OCI-LY7 (cell line): ENCODE data around the gene INPP5A. TPM values are rescaled to one million over a fixed set of nuclear protein-coding genes. Genes with fewer than 3 reads are reported as not detected.

Experiments used
- BruUV-seq: library from RNA; stranded (reverse); fragments of 400-500 nt; replicated peaks from 2 replicates; lab custom pipeline; 2021; lab: Mats Ljungman, UMichigan
- CTCF ChIA-PET: fragments of 300-600 bp; sonication (Branson Sonifier 250); formaldehyde crosslinking; loops from one replicate; lab custom pipeline; 2022; ENCODE audit warnings: antibody characterized with exemption; ENCODE audit not compliant: unreplicated experiment; lab: Charles Lee
- POLR2A ChIA-PET: fragments of 300-600 bp; sonication (Branson Sonifier 250); formaldehyde crosslinking; loops from one replicate; lab custom pipeline; 2022; ENCODE audit warnings: antibody characterized with exemption; lab: Charles Lee
- DNase-seq: peaks from one replicate; pipeline ENCODE4 v3.0.0-alpha.2; 2015; ENCODE audit warnings: low spot score
- H2AFZ ChIP-seq: fragments of 200-600 bp; sonication (generic), shearing (Covaris generic); 2 replicates; pipeline ENCODE4 v1.6.1; 2014; ENCODE audit warnings: mild to moderate bottlenecking, antibody characterized with exemption, low read length, moderate library complexity
- H3K27ac ChIP-seq: fragments of 200-600 bp; sonication (generic); 2 replicates; pipeline ENCODE4 v1.5.1; 2014; ENCODE audit warnings: mixed run types, low read depth, mild to moderate bottlenecking, moderate library complexity, low read length, inconsistent platforms; ENCODE audit not compliant: poor library complexity, severe bottlenecking
- H3K36me3 ChIP-seq: fragments of 200-600 bp; sonication (generic); 2 replicates; pipeline ENCODE4 v1.6.1; 2014; ENCODE audit warnings: mild to moderate bottlenecking, antibody characterized with exemption, low read length, moderate library complexity, mixed read lengths; ENCODE audit not compliant: insufficient read depth
- H3K4me1 ChIP-seq: fragments of 200-600 bp; sonication (generic); 2 replicates; pipeline ENCODE4 v1.5.1; 2014; ENCODE audit warnings: mild to moderate bottlenecking, low read length; ENCODE audit not compliant: insufficient read depth, poor library complexity, severe bottlenecking
- H3K4me2 ChIP-seq: fragments of 200-600 bp; sonication (generic); 2 replicates; pipeline ENCODE4 v1.6.1; 2014; ENCODE audit warnings: mild to moderate bottlenecking, low read length
- H3K4me3 ChIP-seq: fragments of 200-600 bp; sonication (generic); 2 replicates; pipeline ENCODE4 v1.5.1; 2014; ENCODE audit warnings: mild to moderate bottlenecking, low read depth, low read length; ENCODE audit not compliant: poor library complexity, severe bottlenecking
- H3K79me2 ChIP-seq: fragments of 200-600 bp; sonication (generic); 2 replicates; pipeline ENCODE4 v1.6.1; 2016; ENCODE audit warnings: low read depth, mild to moderate bottlenecking, low read length, moderate library complexity, mixed read lengths; ENCODE audit not compliant: insufficient read depth
- H3K9me2 ChIP-seq: fragments of 200-600 bp; sonication (generic); 2 replicates; pipeline ENCODE4 v1.6.1; 2016; ENCODE audit warnings: mild to moderate bottlenecking, low read length, mixed read lengths; ENCODE audit not compliant: insufficient read depth
- H3K9me3 ChIP-seq: fragments of 200-600 bp; sonication (generic); 2 replicates; pipeline ENCODE4 v1.6.1; 2014; ENCODE audit warnings: mild to moderate bottlenecking, mixed run types, low read length, mixed read lengths
- H4K20me1 ChIP-seq: fragments of 200-600 bp; sonication (generic); 2 replicates; pipeline ENCODE4 v1.6.1; 2014; ENCODE audit warnings: mild to moderate bottlenecking, antibody characterized with exemption, low read length, moderate library complexity, mixed read lengths; ENCODE audit not compliant: insufficient read depth
- EZH2phosphoT487 ChIP-seq: fragments of 200-600 bp; sonication (generic); IDR thresholded peaks from 2 replicates; pipeline ENCODE4 v1.6.1; 2018; ENCODE audit warnings: low read depth, borderline replicate concordance, mild to moderate bottlenecking, mixed run types, antibody characterized with exemption, low read length, moderate library complexity, mixed read lengths
- intact Hi-C: fragments of 100-400 bp; cut with micrococcal nuclease; formaldehyde crosslinking; loops from one replicate; pipeline ENCODE4 v1.10.0; 2022; ENCODE audit not compliant: unreplicated experiment
- total RNA-seq, 2 experiments: library from RNA; depleted of rRNA in 1 of 2; stranded (reverse); fragments of >200 nt in 1 of 2; shearing (Covaris generic) in 1 of 2; gene quantifications; 2 replicates each; pipeline ENCODE4 v1.2.3, GENCODE V29; 2014 to 2022
- TF ChIP-seq, protein P1 (sequence below): fragments of 200-600 bp; sonication (generic); conservative IDR thresholded peaks from 2 replicates; pipeline ENCODE4 v1.5.1; 2014; ENCODE audit warnings: mild to moderate bottlenecking, antibody characterized with exemption, low read length, moderate library complexity, mixed read lengths

INPP5A gene
- total RNA-seq, 2 experiments from 2014 or later, result 14.5 to 18.4 TPM

DNA sequence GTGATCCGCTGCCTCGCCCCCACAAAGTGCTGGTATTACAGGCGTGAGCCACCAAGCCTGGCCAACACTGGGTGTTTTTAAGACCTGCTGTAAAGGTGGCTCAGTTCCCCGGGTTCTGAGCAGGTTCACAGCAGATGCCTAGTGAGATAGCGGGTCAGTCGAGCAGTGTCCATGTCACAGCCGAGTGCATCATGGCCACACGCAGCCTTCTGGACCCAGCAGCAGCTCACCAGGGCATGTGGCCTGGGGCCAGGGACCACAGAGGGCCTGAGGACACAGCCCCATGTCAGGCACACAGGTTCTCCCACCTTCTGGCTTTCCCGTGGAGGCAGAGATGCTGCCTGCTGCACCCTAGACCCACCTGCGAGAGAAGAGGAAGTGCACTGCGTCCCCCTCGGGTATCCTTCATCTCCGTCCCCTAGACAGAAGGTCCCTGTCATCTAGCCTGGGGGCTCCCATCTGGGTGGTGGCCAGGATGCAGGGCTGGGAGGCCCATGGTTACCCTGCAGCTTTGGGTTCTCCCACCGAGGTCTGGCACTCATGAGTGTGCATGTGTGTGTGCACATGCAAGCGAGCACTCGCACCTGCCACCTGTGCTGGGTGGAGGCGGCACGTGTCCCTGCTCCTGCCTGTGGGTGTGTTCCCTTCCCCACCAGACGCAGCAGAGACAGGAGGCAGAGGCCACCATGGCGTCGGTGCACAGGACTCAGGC, 149.8 kb downstream of the INPP5A start:
- Histone ChIP-seq H3K9me3 (no peaks in the 10 kb centered on the region), H3K27ac (no peak overlapping the region), H3K4me1 (no peaks in the 10 kb centered on the region), H3K4me3 (no peak overlapping the region), H3K9me2 (no peaks in the 10 kb centered on the region), H3K79me2 (no peaks in the 10 kb centered on the region), H2AFZ (no peak overlapping the region), H4K20me1 (no peaks in the 10 kb centered on the region; the same call in 1 of the 2 replicates), H3K36me3 (no peaks in the 10 kb centered on the region), H3K4me2 (no peak overlapping the region)
- BruUV-seq, result no TSS peak
- intact Hi-C loops, result no loop called here
- no peak for TF ChIP-seq EZH2phosphoT487
- TF ChIP-seq, protein P1, sequence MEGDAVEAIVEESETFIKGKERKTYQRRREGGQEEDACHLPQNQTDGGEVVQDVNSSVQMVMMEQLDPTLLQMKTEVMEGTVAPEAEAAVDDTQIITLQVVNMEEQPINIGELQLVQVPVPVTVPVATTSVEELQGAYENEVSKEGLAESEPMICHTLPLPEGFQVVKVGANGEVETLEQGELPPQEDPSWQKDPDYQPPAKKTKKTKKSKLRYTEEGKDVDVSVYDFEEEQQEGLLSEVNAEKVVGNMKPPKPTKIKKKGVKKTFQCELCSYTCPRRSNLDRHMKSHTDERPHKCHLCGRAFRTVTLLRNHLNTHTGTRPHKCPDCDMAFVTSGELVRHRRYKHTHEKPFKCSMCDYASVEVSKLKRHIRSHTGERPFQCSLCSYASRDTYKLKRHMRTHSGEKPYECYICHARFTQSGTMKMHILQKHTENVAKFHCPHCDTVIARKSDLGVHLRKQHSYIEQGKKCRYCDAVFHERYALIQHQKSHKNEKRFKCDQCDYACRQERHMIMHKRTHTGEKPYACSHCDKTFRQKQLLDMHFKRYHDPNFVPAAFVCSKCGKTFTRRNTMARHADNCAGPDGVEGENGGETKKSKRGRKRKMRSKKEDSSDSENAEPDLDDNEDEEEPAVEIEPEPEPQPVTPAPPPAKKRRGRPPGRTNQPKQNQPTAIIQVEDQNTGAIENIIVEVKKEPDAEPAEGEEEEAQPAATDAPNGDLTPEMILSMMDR, result no peak
- no peak for DNase-seq
- ChIA-PET POLR2A (interaction anchor here (0.7 kb wide), 1 partner anchor 535 kb away, joined by 3 read pairs; no protein-coding TSS in a partner anchor), CTCF (no interaction called here)

DNA sequence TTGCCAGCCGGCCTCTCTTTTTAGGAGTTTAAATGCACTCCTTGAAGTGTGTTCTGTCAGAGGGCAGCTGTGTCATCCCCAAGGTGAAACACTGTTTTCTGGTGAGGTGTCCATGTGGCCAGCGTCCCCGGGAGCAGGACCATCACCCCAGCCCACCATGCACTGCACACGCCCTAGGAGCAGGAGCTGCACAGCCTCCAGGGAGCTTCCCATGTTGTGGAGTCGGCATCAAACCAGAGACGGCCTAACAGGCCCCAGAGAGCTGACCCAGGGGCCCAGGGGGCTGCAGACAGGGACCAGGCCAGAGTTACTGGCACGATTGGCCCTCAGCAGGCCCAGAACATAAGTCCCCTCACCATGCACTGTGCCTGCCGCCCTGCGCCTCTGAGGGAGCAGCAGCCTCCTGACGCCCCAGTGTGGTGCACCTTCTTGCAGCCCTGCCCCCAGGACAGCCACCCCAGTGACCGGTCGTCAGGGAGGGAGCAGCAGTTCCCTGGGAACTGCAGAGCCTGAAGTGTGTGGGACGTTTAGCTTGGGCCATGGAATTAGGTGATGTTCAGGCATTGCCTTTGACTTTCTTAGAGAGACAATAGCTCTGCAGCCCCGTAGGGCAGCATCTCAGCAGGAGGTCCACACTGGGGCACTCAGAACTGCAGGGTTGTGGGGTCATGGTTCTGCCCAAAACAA, 150.4 kb downstream of the INPP5A start:
- Histone ChIP-seq H3K9me3 (no peaks in the 10 kb centered on the region), H3K4me1 (no peaks in the 10 kb centered on the region), H3K9me2 (no peaks in the 10 kb centered on the region), H3K4me3 (no peak overlapping the region), H2AFZ (no peak overlapping the region), H3K79me2 (no peaks in the 10 kb centered on the region), H4K20me1 (no peaks in the 10 kb centered on the region; the same call in 1 of the 2 replicates), H3K27ac (no peak overlapping the region), H3K36me3 (no peaks in the 10 kb centered on the region), H3K4me2 (no peak overlapping the region)
- ChIA-PET POLR2A (no interaction called here), CTCF (no interaction called here)
- BruUV-seq, result no TSS peak
- TF ChIP-seq, protein P1, result no peak
- intact Hi-C loops, result no loop called here
- DNase-seq, result no peak
